Retina (tissue), 1 donor: ENCODE measurements around the gene GSTA2.
"Not testable (repeated sequence)": the region's sequence is repeated elsewhere in the genome, so short reads cannot be mapped to it uniquely, and the experiment has no call there.

ENCODE experiments used
- DNase-seq: peaks from one replicate; pipeline ENCODE4 v3.0.0-alpha.2; 2016

The GSTA2 gene

GRCh38 chr6:52763322-52763916, at the start of gene GSTA2:
TSS of gene GSTA2 (minus strand) at chr6:52763475. CDS start at chr6:52757947, 5,528 bp downstream.
- DNase-seq = not testable (repeated sequence)

- not testable (repeated sequence) for DNase-seq
Observed at GRCh38 chr6:52809777-52810176, 46.5 kb upstream of the GSTA2 start.

- no peak for DNase-seq
Observed at GRCh38 chr6:52808660-52809059, 45.4 kb upstream of the GSTA2 start.

- DNase-seq = not testable (repeated sequence)
Observed at GRCh38 chr6:52803668-52804255, 40.5 kb upstream of the GSTA2 start, which contains the start of gene GSTA1. TSS of gene GSTA1 (minus strand) at chr6:52803816. CDS start at chr6:52799267, 4,549 bp downstream.

DNA sequence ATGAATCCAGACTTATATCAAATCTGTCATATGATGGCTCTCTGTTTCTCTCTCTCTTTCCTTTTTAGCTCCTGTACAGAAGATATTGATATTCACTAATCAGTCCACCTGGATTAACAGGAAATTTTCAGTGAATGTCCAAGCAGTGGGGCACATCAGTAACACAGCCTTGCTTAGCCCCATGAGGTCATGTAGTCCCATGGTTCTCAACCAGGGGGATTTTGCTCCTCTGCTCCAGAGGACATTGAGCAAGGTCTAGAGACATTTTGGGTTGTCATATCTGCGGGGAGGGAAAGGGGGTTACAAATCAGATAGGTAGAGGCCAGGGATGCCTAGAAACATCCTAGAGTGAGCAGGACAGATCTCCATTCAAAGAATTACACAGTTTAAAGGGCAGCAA, 39.5 kb upstream of the GSTA2 start:
- DNase-seq = no peak

GRCh38 chr6:52801188-52801841, 38.0 kb upstream of the GSTA2 start:
- no peak for DNase-seq

GRCh38 chr6:52799272-52799671, 36.0 kb upstream of the GSTA2 start:
- DNase-seq = not testable (repeated sequence)

DNA sequence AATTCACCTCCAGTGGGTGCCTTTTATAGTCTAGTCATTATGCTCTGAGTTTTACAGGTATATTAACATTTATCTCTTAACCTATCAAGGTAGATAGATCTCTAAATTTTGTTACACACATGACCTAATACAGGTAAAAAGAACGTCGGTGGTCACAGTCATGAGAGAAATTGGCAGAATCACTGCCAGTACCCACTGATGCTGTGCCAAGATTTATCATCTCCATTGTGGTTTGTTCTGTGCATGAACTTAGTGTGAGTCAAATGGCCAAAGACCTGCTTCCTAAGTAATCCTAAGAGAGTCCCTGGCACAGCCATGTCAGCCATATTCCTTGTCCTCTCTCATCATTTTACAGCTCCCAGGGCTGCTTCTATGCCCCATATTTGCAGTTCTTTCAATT, 31.1 kb upstream of the GSTA2 start:
- DNase-seq = not testable (repeated sequence)

DNA sequence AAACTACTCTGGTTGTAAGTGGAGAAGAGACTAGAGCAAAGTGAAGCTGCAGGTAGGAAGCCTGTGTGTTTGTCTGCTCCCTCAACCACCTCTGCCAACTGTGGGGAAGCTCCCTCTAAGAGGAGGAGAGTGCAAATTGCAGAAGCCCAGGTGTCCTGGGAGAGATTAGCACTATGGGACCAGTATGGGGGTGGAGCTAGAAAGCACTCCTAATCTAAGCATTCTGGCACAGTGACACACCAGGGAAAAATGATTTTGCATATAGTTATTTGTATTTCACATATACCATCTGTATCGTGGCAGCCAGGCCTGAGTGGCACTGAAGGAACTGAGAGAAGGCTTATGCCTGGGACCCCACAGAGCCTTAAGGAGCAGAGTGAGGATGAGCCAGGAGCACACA, 27.6 kb upstream of the GSTA2 start:
- no peak for DNase-seq

GRCh38 chr6:52789658-52790057, 26.4 kb upstream of the GSTA2 start:
- DNase-seq = not testable (repeated sequence)

GRCh38 chr6:52788478-52788877, 25.2 kb upstream of the GSTA2 start:
- no peak for DNase-seq

DNA sequence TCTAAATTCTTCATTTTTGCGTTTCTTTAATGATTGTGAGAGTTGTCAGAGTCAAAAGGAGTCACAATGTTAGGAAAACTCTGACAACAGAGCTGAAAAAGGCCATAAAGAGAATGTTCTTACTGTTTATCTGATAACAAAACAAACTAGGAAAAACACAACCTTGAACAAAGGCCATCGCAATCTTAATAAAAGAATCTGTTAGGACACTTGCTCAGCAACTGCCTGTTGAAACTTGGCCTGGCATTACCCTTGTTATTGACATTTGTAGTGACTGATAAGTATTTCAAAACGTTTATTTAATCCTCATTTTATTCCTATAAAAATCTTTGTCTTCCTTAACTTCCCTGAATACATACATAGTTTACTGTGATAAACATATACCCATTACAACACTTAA, 24.6 kb upstream of the GSTA2 start:
- DNase-seq = no peak

- DNase-seq = no peak
Observed at GRCh38 chr6:52786249-52786956, 23.1 kb upstream of the GSTA2 start.

- DNase-seq = not testable (repeated sequence)
Observed at GRCh38 chr6:52782696-52783274, 19.5 kb upstream of the GSTA2 start.

GRCh38 chr6:52782209-52782608, 18.9 kb upstream of the GSTA2 start:
- DNase-seq = not testable (repeated sequence)

DNA sequence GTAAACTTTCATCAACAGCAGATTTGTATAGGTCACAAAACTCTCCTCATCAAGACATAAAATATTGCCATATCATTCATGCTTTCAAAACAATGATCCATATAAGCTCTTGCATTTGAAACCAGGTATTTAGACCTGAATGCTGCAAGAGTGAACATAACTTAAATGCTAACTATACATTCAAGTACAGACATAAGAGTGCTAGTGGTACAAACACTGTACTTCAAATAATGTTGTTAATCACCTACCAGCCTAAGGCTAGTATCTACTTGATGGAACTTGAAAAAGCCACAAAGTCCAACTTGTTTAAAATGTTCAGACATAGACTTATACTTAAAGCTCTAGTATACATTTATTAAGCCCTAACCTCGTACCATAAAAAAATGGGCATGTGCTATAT, 16.0 kb upstream of the GSTA2 start:
- DNase-seq = no peak

- DNase-seq = not testable (repeated sequence)
Observed at GRCh38 chr6:52776711-52777351, 13.6 kb upstream of the GSTA2 start.

DNA sequence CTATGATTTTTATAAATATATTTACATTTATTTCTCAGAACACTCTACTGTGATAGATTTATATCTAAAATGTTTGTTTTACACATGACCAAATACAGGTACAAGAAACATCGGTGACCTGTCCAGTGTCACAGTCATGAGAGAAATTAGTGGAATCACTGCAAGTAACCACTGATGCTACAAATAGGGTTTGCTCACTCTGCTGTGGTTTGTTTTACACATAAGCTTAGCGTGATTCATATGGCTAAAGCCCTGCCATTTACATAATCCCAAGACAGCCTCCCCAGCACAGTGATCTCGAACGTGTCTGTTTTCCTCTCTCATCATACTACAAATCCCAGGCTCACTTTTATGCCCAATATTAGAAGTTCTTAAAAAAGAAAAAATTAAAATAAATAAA, 6.1 kb upstream of the GSTA2 start:
- not testable (repeated sequence) for DNase-seq

GRCh38 chr6:52767658-52768057, 4.4 kb upstream of the GSTA2 start:
- DNase-seq = not testable (repeated sequence)

DNA sequence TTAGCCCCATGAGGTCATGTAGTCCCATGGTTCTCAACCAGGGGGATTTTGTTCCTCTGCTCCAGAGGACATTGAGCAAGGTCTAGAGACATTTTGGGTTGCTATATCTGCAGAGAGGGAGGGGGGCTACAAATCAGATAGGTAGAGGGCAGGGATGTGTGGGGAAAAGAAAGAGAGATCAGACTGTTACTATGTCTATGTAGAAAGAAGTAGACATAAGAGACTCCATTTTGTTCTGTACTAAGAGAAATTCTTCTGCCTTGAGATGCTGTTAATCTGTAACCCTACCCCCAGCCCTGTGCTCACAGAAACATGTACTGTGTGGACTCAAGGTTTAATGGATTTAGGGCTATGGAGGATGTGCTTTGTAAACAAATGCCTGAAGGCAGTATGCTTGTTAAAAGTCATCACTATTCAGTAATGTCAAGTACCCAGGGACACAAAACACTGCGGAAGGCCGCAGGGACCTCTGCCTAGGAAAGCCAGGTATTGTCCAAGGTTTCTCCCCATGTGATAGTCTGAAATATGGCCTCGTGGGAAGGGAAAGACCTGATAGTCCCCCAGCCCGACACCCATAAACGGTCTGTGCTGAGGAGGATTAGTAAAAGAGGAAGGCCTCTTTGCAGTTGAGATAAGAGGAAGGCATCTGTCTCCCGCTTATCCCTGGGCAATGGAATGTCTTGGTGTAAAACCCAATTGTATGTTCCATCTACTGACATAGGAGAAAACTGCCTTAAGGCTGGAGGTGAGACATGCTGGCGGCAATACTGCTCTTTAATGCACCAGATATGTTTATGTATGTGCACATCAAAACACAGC, 1.4 kb downstream of the GSTA2 start:
- not testable (repeated sequence) for DNase-seq

- no peak for DNase-seq
Observed at GRCh38 chr6:52760105-52760765, 3.0 kb downstream of the GSTA2 start.
